Lower lobe of right lung (tissue), 2 donors: ENCODE data around the gene SREBF1. TPM values are rescaled to one million over a fixed set of nuclear protein-coding genes. Genes with fewer than 3 reads are reported as not detected.

Experiments used
- ATAC-seq, 2 donors: fragments of 200-7000 bp; cut with Tn5 transposase; one replicate each; pipeline ENCODE4 v1.9.1; 2020 to 2022; ENCODE audit warnings: mild to moderate bottlenecking in 2 of 2, moderate library complexity in 2 of 2
- DNase-seq: peaks from one replicate; pipeline ENCODE4 v3.0.0-alpha.2; 2020
- H3K27ac ChIP-seq: fragments of 200-600 bp; one replicate; pipeline ENCODE4 v1.8.0; 2022
- H3K27me3 ChIP-seq: fragments of 200-600 bp; one replicate; pipeline ENCODE4 v1.8.0; 2022; ENCODE audit warnings: low read depth
- H3K36me3 ChIP-seq: fragments of 200-600 bp; one replicate; pipeline ENCODE4 v1.8.0; 2022; ENCODE audit warnings: mild to moderate bottlenecking
- H3K4me1 ChIP-seq: fragments of 200-600 bp; one replicate; pipeline ENCODE4 v1.8.0; 2022
- H3K4me3 ChIP-seq: fragments of 200-600 bp; one replicate; pipeline ENCODE4 v1.8.0; 2022; ENCODE audit warnings: mild to moderate bottlenecking
- H3K9me3 ChIP-seq: fragments of 200-600 bp; one replicate; pipeline ENCODE4 v1.8.0; 2022
- CTCF ChIP-seq: fragments of 200-600 bp; IDR thresholded peaks from one replicate; pipeline ENCODE4 v1.8.0; 2022; ENCODE audit warnings: antibody characterized with exemption, mild to moderate bottlenecking
- intact Hi-C: fragments of 100-400 bp; cut with DNase I; formaldehyde crosslinking; loops from one replicate; pipeline ENCODE4 v1.11.0; 2022
- total RNA-seq: library from RNA; stranded (reverse); fragmentation: NEBNext Ultra II Directional; extraction: Animal tissue kit (Norgen Biotek cat#: 25700); gene quantifications from one replicate; pipeline ENCODE4 v1.2.1, GENCODE V29; 2021
- donor health status: DM: no; HTN: yes; CAD: no; lungs with severe emphysema.

SREBF1 gene
- total RNA-seq, 1 donor from 2014 or later = 77.2 TPM

- DNase-seq (no peak), ATAC-seq (no peak)
- TF ChIP-seq CTCF = no peak
- H3K4me1 ChIP-seq = peaks cover 34% of the 10 kb centered on the region
- no peaks in the 10 kb centered on the region for H3K9me3 ChIP-seq
- H3K27me3 ChIP-seq = no peaks in the 10 kb centered on the region
- no peak overlapping the region for H3K4me3 ChIP-seq
- no peaks in the 10 kb centered on the region for H3K36me3 ChIP-seq
- no peak overlapping the region for H3K27ac ChIP-seq
- intact Hi-C loops = no loop called here
These were observed 19.6 kb upstream of the SREBF1 start for GRCh38 chr17:17856386-17856785.

- intact Hi-C loops = no loop called here
- Histone ChIP-seq H3K4me3 (no peak overlapping the region), H3K36me3 (no peaks in the 10 kb centered on the region), H3K27ac (no peak overlapping the region), H3K27me3 (no peaks in the 10 kb centered on the region), H3K4me1 (peaks cover 34% of the 10 kb centered on the region), H3K9me3 (no peaks in the 10 kb centered on the region)
- ATAC-seq (no peak), DNase-seq (no peak)
- TF ChIP-seq CTCF = no peak
These were observed 19.2 kb upstream of the SREBF1 start for GRCh38 chr17:17855976-17856375.

GRCh38 chr17:17853811-17854447 lies 17.1 kb upstream of the SREBF1 start:
- no peak for TF ChIP-seq CTCF
- no peak overlapping the region for H3K27ac ChIP-seq
- H3K4me3 ChIP-seq = no peak overlapping the region
- H3K9me3 ChIP-seq = no peaks in the 10 kb centered on the region
- ATAC-seq (no peak), DNase-seq (no peak)
- H3K36me3 ChIP-seq = no peaks in the 10 kb centered on the region
- peaks cover 40% of the 10 kb centered on the region for H3K4me1 ChIP-seq
- no peaks in the 10 kb centered on the region for H3K27me3 ChIP-seq
- intact Hi-C loops = no loop called here

GRCh38 chr17:17852930-17853329 lies 16.1 kb upstream of the SREBF1 start:
- DNase-seq (no peak), ATAC-seq (no peak)
- Histone ChIP-seq H3K9me3 (no peaks in the 10 kb centered on the region), H3K36me3 (no peaks in the 10 kb centered on the region), H3K4me1 (peaks cover 50% of the 10 kb centered on the region), H3K4me3 (no peak overlapping the region), H3K27me3 (no peaks in the 10 kb centered on the region), H3K27ac (no peak overlapping the region)
- TF ChIP-seq CTCF = no peak
- intact Hi-C loops = no loop called here

- H3K27ac ChIP-seq = no peak overlapping the region
- no peak for DNase-seq
- no peak for TF ChIP-seq CTCF
- intact Hi-C loops = no loop called here
- H3K4me1 ChIP-seq = peaks cover 59% of the 10 kb centered on the region
- no peaks in the 10 kb centered on the region for H3K9me3 ChIP-seq
- no peaks in the 10 kb centered on the region for H3K27me3 ChIP-seq
- peaks cover 8% of the 10 kb centered on the region for H3K36me3 ChIP-seq
- ATAC-seq = no peak
- H3K4me3 ChIP-seq = no peak overlapping the region
These were observed 14.6 kb upstream of the SREBF1 start for GRCh38 chr17:17851103-17852002.
